GM19023 (cell line): ENCODE measurements around the gene DAND5.

Experiments
- ATAC-seq: cut with Tn5 transposase; IDR thresholded peaks from one replicate; pipeline ENCODE4 v1.9.1; 2021; ENCODE audit warnings: mild to moderate bottlenecking, moderate library complexity; ENCODE audit not compliant: unreplicated experiment

The DAND5 gene

GRCh38 chr19:13007292-13008045, 38.1 kb downstream of the DAND5 start:
- ATAC-seq = no peak

GRCh38 chr19:13008926-13009787, 39.8 kb downstream of the DAND5 start:
- ATAC-seq = no peak

- ATAC-seq = no peak
These were observed 40.9 kb downstream of the DAND5 start for GRCh38 chr19:13010038-13010991.

DNA sequence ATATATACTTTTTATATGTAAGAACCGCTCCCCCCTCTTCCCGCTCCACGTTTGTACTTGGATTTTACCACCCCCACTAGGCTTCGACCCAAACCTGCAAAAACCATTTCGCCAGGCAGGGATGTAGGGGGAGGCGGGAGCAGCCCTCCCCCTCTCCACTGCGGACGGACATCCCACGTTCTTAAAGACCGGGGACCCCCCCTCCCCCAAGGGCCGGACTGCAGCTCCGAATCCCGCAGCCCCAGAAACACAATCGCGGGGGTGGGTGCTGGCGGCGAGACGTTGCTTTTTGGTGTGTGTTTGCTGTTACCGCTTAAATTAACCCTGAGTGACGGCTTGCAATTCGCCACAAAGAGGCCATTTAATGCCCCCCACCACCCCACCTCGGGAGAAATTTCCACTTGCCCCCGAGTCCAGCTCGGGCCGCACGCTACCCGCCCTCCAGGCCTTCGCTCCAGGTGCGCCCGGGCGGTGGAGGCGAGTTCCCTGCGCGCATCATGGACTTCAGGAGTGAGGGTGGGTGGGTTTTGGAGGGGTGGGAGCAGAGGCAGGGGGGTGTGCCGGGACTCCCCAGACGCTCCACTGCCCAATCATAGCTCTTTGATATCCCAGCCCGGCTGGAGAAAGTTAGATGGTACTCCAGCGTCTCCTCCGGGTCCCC, 41.7 kb downstream of the DAND5 start:
- ATAC-seq = no peak

GRCh38 chr19:13011653-13012389, 42.4 kb downstream of the DAND5 start:
- ATAC-seq = no peak

DNA sequence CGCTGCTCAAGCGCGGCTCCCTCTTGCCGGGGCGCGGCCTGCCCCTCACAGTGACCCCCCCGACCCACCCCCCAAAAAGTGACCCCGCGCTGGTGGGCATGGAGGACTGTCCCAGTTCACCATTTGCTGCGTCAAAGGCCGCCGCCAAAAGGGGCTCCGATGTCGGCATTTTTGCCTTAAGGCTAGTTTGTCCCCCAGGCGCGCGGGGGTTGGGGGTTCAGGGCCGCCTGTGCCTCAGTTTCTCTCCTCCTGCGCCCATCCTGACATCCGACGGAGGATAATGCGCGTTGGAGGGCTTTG, 43.0 kb downstream of the DAND5 start:
- ATAC-seq = no peak

DNA sequence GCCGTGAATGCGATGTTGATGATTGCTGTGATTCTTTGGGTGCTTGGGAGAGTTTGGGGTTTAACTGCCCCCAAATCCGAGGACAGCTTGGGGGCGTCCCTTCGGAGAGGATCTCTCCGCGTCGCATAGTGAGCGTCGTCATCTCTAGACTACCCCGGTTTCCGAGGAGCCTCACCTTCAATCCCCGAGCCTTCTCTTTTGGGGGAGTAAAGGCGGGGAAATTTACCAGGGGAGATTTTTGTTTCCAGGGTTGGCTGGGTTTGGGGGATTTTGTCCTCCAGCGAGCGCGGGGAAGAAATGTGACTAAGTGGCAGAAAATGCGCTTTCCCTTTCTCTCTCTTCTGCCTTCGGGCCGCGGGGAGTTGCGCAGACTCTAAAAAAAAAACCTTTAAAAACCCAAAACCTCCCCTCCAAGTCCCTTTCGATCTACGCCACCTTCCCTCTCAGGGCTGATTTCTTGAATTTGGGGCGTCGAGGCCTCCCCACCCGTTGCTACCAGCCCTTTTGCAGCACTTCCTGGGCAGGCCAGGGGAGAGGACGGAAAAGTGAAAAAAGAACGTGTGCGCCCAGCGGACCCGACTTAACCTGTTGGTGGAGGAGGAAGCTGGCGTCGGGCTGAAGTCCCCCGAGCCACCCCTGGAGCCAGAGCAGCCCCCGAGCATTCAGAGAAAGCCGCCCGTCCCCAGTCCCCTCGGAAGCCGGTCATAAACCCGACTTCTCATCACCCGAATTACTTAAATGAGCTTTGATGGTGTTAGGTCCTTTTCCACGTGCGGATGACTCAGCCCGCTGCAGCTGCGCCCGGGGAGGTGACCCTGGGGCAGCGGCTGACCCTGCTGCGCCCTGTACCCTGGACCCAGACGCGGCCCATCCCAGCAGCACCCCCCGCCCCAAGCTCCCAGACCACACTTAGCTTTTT, 43.6 kb downstream of the DAND5 start:
- no peak for ATAC-seq

DNA sequence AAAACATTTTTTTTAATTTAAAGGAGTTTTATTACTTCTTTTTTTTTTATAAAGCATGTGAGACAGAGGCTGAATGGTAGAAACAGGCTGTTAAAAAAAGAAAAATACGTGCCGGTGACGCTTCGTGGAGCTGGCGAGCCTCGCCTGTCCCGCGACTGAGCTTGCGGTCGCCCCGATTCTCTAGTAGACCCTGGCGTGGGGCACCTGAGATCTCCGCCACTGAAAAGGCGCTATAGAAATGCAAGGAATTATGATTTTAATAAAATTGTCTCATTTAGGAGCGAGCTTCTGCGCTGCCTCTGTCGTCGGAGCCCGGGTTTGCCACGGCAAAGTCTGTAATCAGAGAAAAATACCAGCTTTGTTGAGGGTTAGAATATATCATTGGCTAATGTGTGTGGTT, 44.3 kb downstream of the DAND5 start:
- no peak for ATAC-seq

- no peak for ATAC-seq
These were observed 44.9 kb downstream of the DAND5 start for GRCh38 chr19:13014101-13014920.

GRCh38 chr19:13014921-13015280, 45.5 kb downstream of the DAND5 start:
- ATAC-seq = no peak

- no peak for ATAC-seq
These were observed 46.2 kb downstream of the DAND5 start for GRCh38 chr19:13015361-13016223.

DNA sequence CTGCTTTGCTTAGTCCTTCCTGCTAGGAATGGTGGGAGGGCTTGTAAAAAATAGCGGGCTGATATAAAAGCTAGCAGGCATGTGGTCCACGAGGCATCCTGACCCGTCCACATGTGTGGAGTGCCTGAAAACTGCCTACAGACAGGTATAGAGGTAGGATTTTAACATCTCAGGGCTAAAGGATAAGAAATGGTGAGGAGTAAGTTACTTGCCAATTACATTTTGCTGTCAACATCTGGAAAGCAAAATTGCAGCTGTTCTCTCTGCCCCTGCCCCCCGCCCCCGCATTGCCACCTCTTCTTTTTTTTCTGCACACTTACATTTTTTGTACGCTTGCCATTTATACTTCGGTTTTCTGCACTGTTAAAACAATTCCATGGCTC, 46.9 kb downstream of the DAND5 start:
- ATAC-seq = no peak

GRCh38 chr19:13016628-13017305, 47.4 kb downstream of the DAND5 start:
- no peak for ATAC-seq

DNA sequence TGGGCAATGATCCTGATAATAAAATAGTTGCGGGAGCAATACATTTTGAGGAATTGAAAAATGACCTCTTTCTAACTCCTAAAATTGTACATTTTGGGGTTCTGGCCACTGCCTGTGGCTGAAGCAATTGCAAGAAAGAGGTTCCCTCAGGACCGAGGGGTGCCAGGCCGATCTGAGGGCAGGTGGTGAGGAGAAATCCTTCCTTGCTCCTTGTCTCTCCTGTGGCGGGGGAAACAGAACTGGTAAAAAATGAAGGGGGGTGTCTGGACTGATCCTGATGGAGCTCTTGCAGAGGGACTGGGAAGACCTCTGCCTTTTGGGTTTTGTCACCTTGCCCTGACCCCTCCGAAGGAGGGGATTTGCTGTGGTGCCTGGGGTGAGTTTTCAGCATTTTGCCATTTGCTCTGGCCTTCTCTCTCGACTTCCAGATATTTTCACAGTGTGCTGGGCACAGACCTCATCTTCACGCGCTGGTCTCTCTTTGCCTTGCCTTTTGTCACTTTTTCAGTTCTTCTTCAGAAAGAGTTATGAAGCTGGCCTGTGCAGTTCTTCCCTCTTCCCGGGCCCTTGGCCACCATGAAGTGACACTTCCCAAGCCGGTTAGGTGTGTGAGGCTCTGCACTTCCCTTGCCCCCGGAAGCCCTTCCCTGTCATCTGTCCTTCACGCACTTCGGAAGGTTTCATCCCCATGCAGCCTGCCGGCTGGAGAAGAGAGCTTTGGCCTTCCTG, 48.1 kb downstream of the DAND5 start:
- ATAC-seq = no peak

GRCh38 chr19:13018035-13018914, 48.9 kb downstream of the DAND5 start:
- no peak for ATAC-seq
